BE2C (cell line): ENCODE results near the gene RDH12.

Source experiments
- DNase-seq: peaks from one replicate; pipeline ENCODE4 v3.0.0-alpha.2; 2020
- H3K27me3 ChIP-seq: fragments of 250-450 bp; sonication (Bioruptor Pico); 2 replicates; pipeline ENCODE4 v1.5.1; 2020; ENCODE audit warnings: mild to moderate bottlenecking
- H3K36me3 ChIP-seq: fragments of 250-450 bp; sonication (Bioruptor Pico); 2 replicates; pipeline ENCODE4 v1.5.1; 2020; ENCODE audit warnings: mild to moderate bottlenecking
- H3K4me1 ChIP-seq: fragments of 250-450 bp; sonication (Bioruptor Pico); 2 replicates; pipeline ENCODE4 v1.5.1; 2020
- H3K4me3 ChIP-seq: 2 replicates; pipeline ENCODE4 v1.5.1; 2011; ENCODE audit warnings: low read depth, low read length
- H3K9me3 ChIP-seq: fragments of 250-450 bp; sonication (Bioruptor Pico); 2 replicates; pipeline ENCODE4 v1.5.1; 2020
- CTCF ChIP-seq: IDR thresholded peaks from 2 replicates; pipeline ENCODE4 v1.5.1; 2012; ENCODE audit warnings: mild to moderate bottlenecking, low read depth, low read length

RDH12 gene

GRCh38 chr14:67749341-67750084, 47.8 kb downstream of the RDH12 start:
- Histone ChIP-seq H3K36me3 (peaks cover 30% of the 10 kb centered on the region), H3K27me3 (no peaks in the 10 kb centered on the region), H3K4me1 (no peaks in the 10 kb centered on the region), H3K9me3 (no peaks in the 10 kb centered on the region), H3K4me3 (no peak overlapping the region)
- no peak for TF ChIP-seq CTCF
- DNase-seq, result no peak

- no peaks in the 10 kb centered on the region for H3K4me1 ChIP-seq
- no peaks in the 10 kb centered on the region for H3K27me3 ChIP-seq
- H3K9me3 ChIP-seq, result no peaks in the 10 kb centered on the region
- DNase-seq, result no peak
- H3K4me3 ChIP-seq, result no peak overlapping the region
- no peak for TF ChIP-seq CTCF
- peaks cover 14% of the 10 kb centered on the region for H3K36me3 ChIP-seq
Observed at GRCh38 chr14:67756496-67756895, 54.8 kb downstream of the RDH12 start.

GRCh38 chr14:67757175-67757574, 55.5 kb downstream of the RDH12 start:
- no peaks in the 10 kb centered on the region for H3K4me1 ChIP-seq
- no peak overlapping the region for H3K4me3 ChIP-seq
- TF ChIP-seq CTCF, result no peak
- H3K36me3 ChIP-seq, result peaks cover 12% of the 10 kb centered on the region
- H3K27me3 ChIP-seq, result no peaks in the 10 kb centered on the region
- H3K9me3 ChIP-seq, result no peaks in the 10 kb centered on the region
- no peak for DNase-seq

- no peaks in the 10 kb centered on the region for H3K27me3 ChIP-seq
- no peak for DNase-seq
- peaks cover 8% of the 10 kb centered on the region for H3K36me3 ChIP-seq
- no peak for TF ChIP-seq CTCF
- H3K9me3 ChIP-seq, result no peaks in the 10 kb centered on the region
- H3K4me3 ChIP-seq, result no peak overlapping the region
- no peaks in the 10 kb centered on the region for H3K4me1 ChIP-seq
Observed at GRCh38 chr14:67759916-67760315, 58.2 kb downstream of the RDH12 start.

DNA sequence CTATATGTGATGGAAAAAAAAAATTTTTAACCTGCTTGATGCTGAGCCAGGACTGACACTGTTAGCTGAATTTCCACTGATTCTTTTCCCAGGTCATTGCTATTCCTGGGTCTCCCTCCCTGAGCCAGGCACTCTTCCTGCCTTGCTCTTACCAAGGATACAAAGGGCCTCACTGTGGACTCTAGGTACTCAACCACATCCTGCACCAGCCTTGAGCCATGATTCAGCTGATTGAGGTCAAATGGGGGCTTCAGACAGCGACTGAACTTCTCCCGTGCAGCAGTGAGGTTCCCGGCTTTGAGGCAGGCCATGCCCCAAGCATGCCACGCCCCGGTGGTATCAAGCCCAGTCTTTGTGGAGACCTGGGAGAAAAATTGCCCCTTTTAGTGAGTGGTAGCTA, 60.4 kb downstream of the RDH12 start:
- no peak for TF ChIP-seq CTCF
- Histone ChIP-seq H3K36me3 (peaks cover 17% of the 10 kb centered on the region), H3K27me3 (no peaks in the 10 kb centered on the region), H3K4me3 (no peak overlapping the region), H3K9me3 (no peaks in the 10 kb centered on the region), H3K4me1 (no peaks in the 10 kb centered on the region)
- DNase-seq, result no peak

- Histone ChIP-seq H3K36me3 (peaks cover 25% of the 10 kb centered on the region), H3K4me3 (no peak overlapping the region), H3K4me1 (no peaks in the 10 kb centered on the region), H3K9me3 (no peaks in the 10 kb centered on the region), H3K27me3 (no peaks in the 10 kb centered on the region)
- no peak for DNase-seq
- TF ChIP-seq CTCF, result no peak
Observed at GRCh38 chr14:67763158-67763822, 61.6 kb downstream of the RDH12 start.
